Common myeloid progenitor, CD34-positive (primary cell): ENCODE measurements around the gene ACSBG1.

Source experiments
- CTCF ChIA-PET: fragments of 350-600 bp; sonication (Branson Sonifier 250); formaldehyde crosslinking; loops from one replicate; lab custom pipeline; 2021; ENCODE audit warnings: antibody characterized with exemption; lab: Charles Lee
- POLR2A ChIA-PET: fragments of 350-600 bp; sonication (Branson Sonifier 250); formaldehyde crosslinking; loops from one replicate; lab custom pipeline; 2021; ENCODE audit warnings: antibody characterized with exemption; lab: Charles Lee
- DNase-seq, 3 donors: peaks; one replicate each; pipeline versions ENCODE4 v3.0.0 to v3.0.0-alpha.2; 2013
- H3K27ac ChIP-seq, 2 experiments: 1 replicate in 1 of 2; 2 replicates in 1 of 2; pipeline ENCODE4 v1.7.0; 2013; ENCODE audit warnings: inconsistent platforms in 2 of 2, low read length in 2 of 2, mild to moderate bottlenecking in 2 of 2, low read depth in 1 of 2, moderate library complexity in 1 of 2; ENCODE audit not compliant: severe bottlenecking in 2 of 2, insufficient read depth in 1 of 2, poor library complexity in 1 of 2
- H3K27me3 ChIP-seq, 5 experiments: replicated peaks in 2 of 5; 1 replicate in 3 of 5; 2 replicates in 2 of 5; pipeline versions ENCODE4 v1.6.1 to v1.7.0; 2013; ENCODE audit warnings: low read length in 4 of 5, mild to moderate bottlenecking in 2 of 5, moderate library complexity in 2 of 5, inconsistent platforms in 1 of 5; ENCODE audit not compliant: insufficient read depth in 5 of 5, control insufficient read depth in 4 of 5
- H3K36me3 ChIP-seq, 4 experiments: 1 replicate in 2 of 4; 2 replicates in 2 of 4; pipeline versions ENCODE4 v1.6.1 to v1.7.0; 2013; ENCODE audit warnings: low read length in 3 of 4, control low read depth in 1 of 4, mild to moderate bottlenecking in 1 of 4; ENCODE audit not compliant: control insufficient read depth in 4 of 4, insufficient read depth in 4 of 4
- H3K4me1 ChIP-seq, 4 experiments: 1 replicate in 3 of 4; 2 replicates in 1 of 4; pipeline versions ENCODE4 v1.6.1 to v1.7.1; 2013; ENCODE audit warnings: low read length in 3 of 4, mild to moderate bottlenecking in 3 of 4, control low read depth in 1 of 4, inconsistent platforms in 1 of 4, moderate library complexity in 1 of 4; ENCODE audit not compliant: control insufficient read depth in 4 of 4, insufficient read depth in 4 of 4; ENCODE audit errors: control extremely low read depth in 1 of 4
- H3K4me3 ChIP-seq, 7 experiments: 1 replicate in 4 of 7; 2 replicates in 3 of 7; pipeline versions ENCODE4 v1.5.1 to v1.7.0; 2013; ENCODE audit warnings: mild to moderate bottlenecking in 7 of 7, low read length in 6 of 7, moderate library complexity in 6 of 7, inconsistent platforms in 2 of 7, low read depth in 2 of 7, control low read depth in 1 of 7; ENCODE audit not compliant: insufficient read depth in 4 of 7, control insufficient read depth in 1 of 7; ENCODE audit errors: extremely low read depth in 1 of 7
- H3K9me3 ChIP-seq, 5 experiments: 1 replicate in 4 of 5; 2 replicates in 1 of 5; pipeline versions ENCODE4 v1.6.1 to v1.7.1; 2013; ENCODE audit warnings: low read length in 4 of 5, mild to moderate bottlenecking in 2 of 5, inconsistent platforms in 1 of 5, low read depth in 1 of 5, moderate library complexity in 1 of 5; ENCODE audit not compliant: control insufficient read depth in 4 of 5, insufficient read depth in 2 of 5; ENCODE audit errors: control extremely low read depth in 1 of 5
- WGBS: methylation state at CpG from one replicate; pipeline ENCODE4 v1.1.5; 2013; ENCODE audit not compliant: insufficient coverage; 5-methylcytosine and 5-hydroxymethylcytosine counted together

Gene ACSBG1

DNA sequence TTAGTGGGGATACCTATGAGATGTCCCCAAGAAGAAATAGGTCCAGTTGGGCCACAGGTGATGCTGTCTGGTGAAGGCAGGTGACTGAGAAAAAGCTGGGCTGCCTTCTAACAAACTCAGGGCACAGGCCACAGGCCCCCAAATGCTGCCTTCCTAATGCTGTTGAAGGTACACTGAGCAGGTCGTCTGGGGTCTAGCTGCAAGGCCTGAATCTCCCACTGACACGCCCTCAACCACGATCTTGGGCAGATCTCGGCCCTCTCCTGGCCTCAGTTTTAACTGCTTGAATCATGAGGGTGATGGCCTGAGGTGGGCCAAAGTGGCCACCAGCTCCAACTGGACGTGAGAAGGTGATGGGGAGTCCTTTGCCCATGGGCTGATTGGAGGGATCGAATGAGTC, 2.1 kb upstream of the ACSBG1 start:
- 90% methylated on average over 6 of the region's 6 CpGs for WGBS
- POLR2A ChIA-PET, result no interaction called here

GRCh38 chr15:78233496-78233895, 869 bp downstream of the ACSBG1 start:
- H3K27me3 ChIP-seq, result no peaks in the 10 kb centered on the region
- WGBS, result 75% methylated on average over 6 of the region's 11 CpGs
- ChIA-PET CTCF (no interaction called here), POLR2A (no interaction called here)
- H3K27ac ChIP-seq, result no peak overlapping the region
- DNase-seq, result no peak
- no peaks in the 10 kb centered on the region for H3K36me3 ChIP-seq
- H3K4me1 ChIP-seq, result peaks cover 0 to 12% (median under 1%) of the 10 kb centered on the region in 4 experiments
- no peak overlapping the region for H3K4me3 ChIP-seq
- no peaks in the 10 kb centered on the region for H3K9me3 ChIP-seq

More for the DNA sequence above, 2.1 kb upstream of the ACSBG1 start:
- no peaks in the 10 kb centered on the region for H3K27me3 ChIP-seq
- no peak overlapping the region for H3K27ac ChIP-seq
- no peak for DNase-seq
- H3K9me3 ChIP-seq, result no peaks in the 10 kb centered on the region
- H3K4me3 ChIP-seq, result no peak overlapping the region
- no peaks in the 10 kb centered on the region for H3K36me3 ChIP-seq
- peaks cover 0 to 12% (median under 1%) of the 10 kb centered on the region in 4 experiments for H3K4me1 ChIP-seq
- CTCF ChIA-PET, result interaction anchor here (0.6 to 1.3 kb wide), 4 partner anchors 8 to 123 kb away, joined by 3 to 5 read pairs (median 3); no protein-coding TSS in a partner anchor

DNA sequence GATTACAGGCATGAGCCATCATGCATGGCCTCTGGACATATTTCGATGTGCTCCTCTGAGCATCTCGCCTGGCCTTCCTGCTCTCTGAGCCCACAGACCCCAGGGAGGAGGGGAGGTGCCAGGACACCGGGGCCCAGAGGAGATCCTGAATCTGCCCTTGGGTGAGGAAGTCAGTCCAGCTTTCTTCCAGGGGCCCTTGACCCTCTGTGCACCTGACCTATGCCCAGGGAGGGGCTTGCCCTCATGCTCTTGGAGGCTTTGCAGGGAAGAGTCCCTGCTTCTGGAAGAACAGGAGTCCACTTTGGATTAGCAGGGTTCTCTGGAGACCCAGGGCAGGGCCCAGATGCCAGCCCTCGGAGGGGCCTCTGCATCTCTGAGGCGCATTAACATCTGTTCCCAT, 1.4 kb downstream of the ACSBG1 start:
- POLR2A ChIA-PET, result no interaction called here

GRCh38 chr15:78229431-78230406, 4.6 kb downstream of the ACSBG1 start:
- Histone ChIP-seq H3K9me3 (no peaks in the 10 kb centered on the region), H3K27me3 (no peaks in the 10 kb centered on the region), H3K36me3 (no peaks in the 10 kb centered on the region), H3K27ac (no peak overlapping the region), H3K4me1 (peaks cover 0 to 8% (median under 1%) of the 10 kb centered on the region in 4 experiments), H3K4me3 (no peak overlapping the region)
- ChIA-PET POLR2A (no interaction called here), CTCF (interaction anchor here (1.6 to 3.2 kb wide), 2 partner anchors 11 to 53 kb away, joined by 3 to 17 read pairs; no protein-coding TSS in a partner anchor)
- no peak for DNase-seq
- 99% methylated on average over 14 of the region's 17 CpGs for WGBS

More for the DNA sequence above, 1.4 kb downstream of the ACSBG1 start:
- Histone ChIP-seq H3K4me3 (no peak overlapping the region), H3K27ac (no peak overlapping the region), H3K4me1 (peaks cover 0 to 12% (median under 1%) of the 10 kb centered on the region in 4 experiments), H3K27me3 (no peaks in the 10 kb centered on the region), H3K36me3 (no peaks in the 10 kb centered on the region), H3K9me3 (no peaks in the 10 kb centered on the region)
- DNase-seq, result no peak
- CTCF ChIA-PET, result no interaction called here
- WGBS, result 84% methylated on average over 2 of the region's 5 CpGs

DNA sequence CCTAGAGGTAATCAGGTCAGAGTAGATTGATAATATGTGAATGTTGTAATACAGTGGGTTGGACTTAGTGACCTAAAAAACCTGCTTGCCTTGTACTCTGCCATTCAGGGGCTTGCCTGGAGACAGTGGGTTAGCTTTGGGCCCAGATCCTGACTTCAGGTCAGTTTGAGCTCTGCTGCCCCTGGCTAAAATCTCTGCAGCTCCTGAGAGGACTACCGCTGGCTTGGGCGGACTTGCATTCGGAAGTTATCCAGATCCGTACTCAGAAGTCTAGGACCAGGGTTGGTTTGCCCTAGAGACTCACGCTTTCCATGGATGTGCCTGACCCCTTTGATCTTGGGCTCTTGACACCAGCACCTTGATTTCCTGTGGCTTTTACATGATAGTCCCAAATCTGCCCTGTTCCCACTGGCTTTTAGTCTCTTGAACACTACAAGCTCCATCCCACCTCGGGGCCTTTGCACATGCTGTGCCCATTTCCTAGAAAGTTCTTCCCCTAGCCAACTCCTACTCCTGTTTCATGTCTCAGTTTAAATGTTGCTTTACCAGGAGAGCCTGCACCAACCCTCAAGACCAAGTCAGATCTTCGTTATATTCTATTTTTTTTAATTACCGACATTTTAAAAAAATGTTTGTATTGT, 5.9 kb downstream of the ACSBG1 start:
- ChIA-PET CTCF (interaction anchor here (0.8 to 3.2 kb wide), 7 partner anchors 8 to 119 kb away, joined by 3 to 17 read pairs (median 3); no protein-coding TSS in a partner anchor), POLR2A (no interaction called here)
- Histone ChIP-seq H3K27me3 (no peaks in the 10 kb centered on the region), H3K4me1 (no peaks in the 10 kb centered on the region), H3K36me3 (no peaks in the 10 kb centered on the region), H3K9me3 (no peaks in the 10 kb centered on the region), H3K4me3 (no peak overlapping the region), H3K27ac (no peak overlapping the region)
- no peak for DNase-seq
- WGBS, result 82% methylated on average over 6 of the region's 8 CpGs

GRCh38 chr15:78225783-78226541, 8.4 kb downstream of the ACSBG1 start:
- Histone ChIP-seq H3K4me3 (no peak overlapping the region), H3K4me1 (no peaks in the 10 kb centered on the region), H3K36me3 (no peaks in the 10 kb centered on the region), H3K27me3 (no peaks in the 10 kb centered on the region), H3K9me3 (no peaks in the 10 kb centered on the region), H3K27ac (no peak overlapping the region)
- no CpG with 5 or more reads among the region's 3 CpGs for WGBS
- POLR2A ChIA-PET, result no interaction called here
- no peak for DNase-seq
- CTCF ChIA-PET, result interaction anchor here (0.6 to 1.5 kb wide), 4 partner anchors 14 to 155 kb away, joined by 3 to 4 read pairs (median 4); no protein-coding TSS in a partner anchor
